Activated T-cell treated with anti-CD3 and anti-CD28 coated beads, Interleukin-2, amount 50 U/mL, for 48 hours (primary cell): ENCODE data around the gene LEKR1.
"Not testable (repeated sequence)": the region's sequence is repeated elsewhere in the genome, so short reads cannot be mapped to it uniquely, and the experiment has no call there.

Source experiments
- DNase-seq, 2 experiments: peaks; one replicate each; pipeline ENCODE4 v3.0.0-alpha.2; 2020

LEKR1 gene

DNA sequence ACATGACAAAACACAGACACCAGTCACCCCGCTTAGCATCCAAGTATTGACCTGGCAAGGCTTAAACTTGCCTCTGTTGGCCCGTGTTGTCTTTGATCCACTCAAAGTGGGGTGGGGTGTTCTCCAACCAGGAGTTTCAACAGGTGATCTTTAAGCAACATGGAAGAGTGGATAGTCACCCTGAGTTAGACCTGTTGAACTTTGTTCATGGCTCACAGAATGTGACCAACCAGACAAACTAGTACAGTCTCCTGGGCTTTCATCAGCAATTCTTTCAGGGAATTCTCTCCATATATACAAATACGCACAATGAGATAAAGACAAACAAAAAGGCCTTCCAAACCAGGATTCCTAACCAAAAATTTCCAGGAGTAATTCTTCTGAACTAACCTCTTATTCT lies 11.9 kb downstream of the LEKR1 start:
- no peak for DNase-seq

DNA sequence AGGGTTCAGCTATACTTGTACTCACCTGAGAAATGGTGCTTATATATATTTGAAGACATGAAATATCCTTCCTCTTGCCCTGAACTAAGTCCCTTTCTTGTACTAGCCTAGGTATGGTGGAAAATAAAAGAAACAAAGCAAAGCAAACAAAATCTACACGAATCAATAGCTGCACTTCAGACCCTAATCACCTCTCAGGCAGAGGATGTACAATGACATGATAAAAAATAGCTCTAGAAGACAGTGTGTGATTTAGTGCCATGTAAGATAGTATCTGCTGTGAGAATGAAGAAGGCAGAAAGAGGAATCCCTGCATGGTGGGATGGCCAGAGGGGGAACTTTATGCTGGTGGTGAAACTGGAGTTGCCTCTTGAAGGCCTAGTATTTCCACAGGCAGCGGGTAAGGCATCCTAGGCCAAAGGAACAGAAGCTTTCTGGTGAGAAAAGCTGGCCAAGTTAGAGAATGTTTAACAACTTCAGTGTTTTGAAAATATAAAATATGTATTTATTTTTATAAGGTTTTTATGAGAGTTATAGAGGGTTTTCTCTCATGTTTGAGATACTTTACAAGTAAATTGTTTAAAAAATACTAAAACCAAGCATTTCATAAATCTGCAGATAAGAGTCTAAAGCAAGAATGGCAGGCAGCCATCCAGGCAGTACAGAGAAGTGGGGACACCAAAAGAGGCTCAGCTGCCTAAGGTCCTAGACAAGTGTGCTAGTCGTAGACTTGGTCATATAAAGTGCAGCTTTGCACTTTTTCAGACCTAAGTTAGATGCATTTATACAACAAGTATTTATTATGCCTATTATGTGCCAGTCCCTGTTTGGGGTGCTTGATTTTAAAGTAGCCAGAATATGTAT lies 14.9 kb downstream of the LEKR1 start:
- DNase-seq, result no peak

DNA sequence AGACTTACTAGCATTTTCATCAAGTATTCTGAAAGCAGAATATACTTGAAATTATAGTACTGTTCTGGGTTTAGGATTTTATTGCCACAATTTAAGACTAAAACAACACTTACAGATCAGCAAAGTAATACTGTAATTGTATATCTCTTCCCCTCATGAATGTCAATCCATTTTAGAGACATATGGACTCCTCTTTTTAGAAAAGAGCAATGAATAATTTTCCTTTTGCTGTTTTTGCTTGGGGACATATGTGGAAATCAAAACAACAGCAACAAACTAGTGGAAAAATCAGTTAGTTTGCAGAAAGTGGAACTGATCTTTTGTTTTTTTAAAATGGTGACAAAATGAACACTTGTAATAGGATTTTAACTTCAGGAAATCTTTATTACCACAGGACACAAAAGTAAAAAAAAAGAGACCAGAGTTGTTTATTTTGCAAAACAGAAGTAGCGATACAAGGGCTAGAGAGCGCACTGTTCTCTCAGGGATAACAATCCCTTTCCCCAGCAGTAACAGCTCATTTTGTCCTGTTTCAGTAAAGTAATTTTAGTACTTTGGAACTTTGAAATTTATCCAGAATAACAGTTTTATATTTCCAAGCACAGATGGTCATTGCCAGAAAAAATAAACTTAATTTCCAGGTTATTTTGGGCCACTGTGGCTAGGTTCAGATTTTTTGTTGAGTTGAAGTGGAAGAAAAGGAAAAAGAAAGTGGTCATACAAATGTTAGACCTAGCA lies 17.1 kb downstream of the LEKR1 start:
- no peak for DNase-seq

DNA sequence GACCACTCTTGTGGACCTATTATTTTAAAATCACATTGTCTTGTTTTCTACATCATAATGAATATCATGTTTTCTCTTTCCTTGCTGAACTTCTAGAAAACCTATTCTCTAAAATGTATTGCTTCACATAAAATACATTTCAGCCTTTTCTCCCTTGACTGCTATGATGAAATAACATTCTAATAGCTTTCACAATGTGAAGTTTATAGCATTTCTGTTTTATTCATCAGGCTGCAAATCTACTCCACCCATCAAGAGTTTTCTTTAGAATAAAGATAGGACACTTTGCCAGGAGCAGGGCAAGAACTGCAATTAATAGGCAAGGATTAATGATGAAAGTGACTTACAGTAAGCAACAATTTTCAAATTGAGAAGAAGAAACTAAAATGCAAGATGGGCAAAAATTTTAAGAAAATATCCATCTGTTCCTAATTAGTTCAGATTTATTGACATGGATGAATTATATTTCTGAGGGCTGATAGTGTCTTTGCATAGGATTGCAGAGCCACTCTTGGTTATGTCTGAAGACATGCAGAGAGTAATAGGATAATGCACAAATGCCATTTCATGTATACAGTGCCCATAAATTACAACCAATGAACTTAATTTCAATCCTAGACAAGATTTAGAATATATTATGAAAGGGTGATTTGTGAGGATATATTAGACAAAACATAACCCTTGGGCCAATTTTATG lies 21.7 kb downstream of the LEKR1 start:
- no peak for DNase-seq

DNA sequence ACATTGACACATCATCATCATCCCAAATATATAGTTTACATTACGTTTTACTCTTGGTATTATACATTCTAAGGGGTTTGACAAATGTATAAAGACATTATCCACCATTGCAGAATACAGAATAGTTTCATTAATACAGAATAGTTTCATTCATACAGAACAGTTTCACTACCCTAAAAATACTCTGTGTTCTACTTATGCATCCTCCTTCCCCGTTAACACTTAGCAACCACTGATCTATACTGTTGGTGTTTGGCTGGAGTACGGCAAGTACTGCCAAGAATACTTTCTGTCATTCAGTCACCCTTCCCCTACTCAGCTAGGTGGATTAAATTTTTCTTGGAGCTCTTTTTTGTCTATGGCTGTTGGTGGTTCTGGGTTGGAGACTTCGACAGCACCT lies 33.4 kb downstream of the LEKR1 start:
- DNase-seq, result no peak

DNA sequence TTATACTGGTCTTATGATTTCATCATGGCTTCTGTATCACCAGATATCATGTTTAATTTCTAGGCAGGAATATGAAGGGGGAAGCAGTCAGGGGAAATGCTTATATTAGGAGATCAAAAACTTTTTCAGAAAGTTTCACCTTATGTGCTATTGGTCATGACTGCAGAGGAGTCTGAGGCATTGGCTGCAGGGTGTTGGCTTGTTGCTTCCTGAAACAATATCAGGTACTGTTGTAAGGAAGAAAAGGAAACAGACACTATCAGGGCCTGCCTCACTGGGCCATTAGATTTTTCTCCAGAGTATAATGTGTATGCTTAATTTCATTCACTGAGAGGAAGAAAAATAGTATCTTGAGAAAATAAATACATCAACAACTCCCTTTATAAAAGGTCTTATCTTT lies 34.7 kb downstream of the LEKR1 start:
- DNase-seq, result no peak

DNA sequence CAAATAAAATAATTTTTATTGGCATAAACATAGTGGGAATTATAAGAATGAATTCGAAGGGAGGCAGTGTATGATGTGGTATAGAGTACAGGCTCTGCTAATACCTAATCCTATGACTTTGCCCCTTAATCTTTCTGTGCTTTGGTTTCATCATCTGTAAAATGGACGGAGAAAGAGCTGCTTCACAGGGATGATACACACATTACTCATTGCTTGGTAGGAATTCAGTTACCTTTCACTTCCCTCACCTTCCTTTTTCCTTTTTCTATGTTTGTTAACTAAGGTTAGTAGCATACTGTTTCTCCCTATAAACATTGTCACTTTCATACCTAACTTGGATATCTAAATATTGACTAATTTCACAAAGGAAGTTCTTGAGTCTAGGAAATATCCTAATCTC lies 36.2 kb downstream of the LEKR1 start:
- DNase-seq, result no peak

DNA sequence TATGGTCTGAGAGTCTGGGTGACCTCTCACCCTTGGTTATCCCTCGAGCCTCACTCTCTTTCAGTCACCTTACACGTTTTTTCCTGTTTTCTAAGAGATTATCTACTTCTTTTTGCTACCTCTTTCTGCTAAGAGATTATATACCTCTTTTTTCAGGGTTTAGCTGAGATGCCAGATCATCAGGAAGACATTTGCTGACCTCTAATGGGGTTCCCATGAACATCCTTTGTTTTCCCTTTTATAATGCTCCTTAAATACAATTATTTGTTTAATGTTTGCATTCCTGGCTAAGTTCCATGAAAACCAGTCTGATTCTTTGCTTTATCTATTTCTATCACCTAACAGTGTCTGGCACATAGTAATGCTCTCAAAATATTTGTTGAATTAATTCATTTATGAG lies 39.6 kb downstream of the LEKR1 start:
- no peak for DNase-seq

DNA sequence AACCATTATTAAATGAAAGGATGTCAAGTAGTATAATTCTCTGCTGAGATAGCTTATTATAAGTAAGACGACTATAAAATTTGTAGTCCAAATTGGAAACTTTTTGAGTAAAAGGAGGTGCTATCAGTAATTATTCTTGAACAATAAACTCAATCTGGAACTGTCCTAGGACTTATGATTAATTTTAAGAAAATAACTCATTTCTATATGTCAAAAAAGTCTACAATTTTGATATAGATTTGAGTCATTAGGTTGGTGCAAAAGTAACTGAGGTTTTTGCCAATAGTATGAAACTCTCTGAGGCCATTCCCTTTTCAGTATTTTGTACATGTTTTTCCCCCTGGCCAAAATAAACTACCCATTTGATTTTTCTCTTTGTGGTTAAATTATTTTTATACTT lies 41.0 kb downstream of the LEKR1 start:
- no peak for DNase-seq

DNA sequence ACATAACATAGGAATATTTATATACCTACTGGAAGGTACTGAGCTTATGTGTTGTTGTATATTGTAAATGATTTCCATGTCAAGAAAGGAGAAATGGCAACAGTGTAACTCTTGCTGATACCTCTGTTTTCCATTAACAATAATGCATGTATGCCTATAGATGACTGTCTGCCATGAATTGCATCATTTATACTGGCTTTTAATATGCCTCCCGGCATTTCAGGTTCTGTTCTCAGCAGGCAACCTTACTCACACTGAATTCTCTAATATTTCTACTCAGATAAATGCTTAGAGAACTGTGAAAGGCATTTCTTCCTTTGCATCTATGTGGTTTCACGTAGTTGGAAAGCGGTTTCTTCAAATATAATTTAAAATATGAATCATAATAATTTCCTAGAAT lies 41.8 kb downstream of the LEKR1 start:
- DNase-seq, result no peak

DNA sequence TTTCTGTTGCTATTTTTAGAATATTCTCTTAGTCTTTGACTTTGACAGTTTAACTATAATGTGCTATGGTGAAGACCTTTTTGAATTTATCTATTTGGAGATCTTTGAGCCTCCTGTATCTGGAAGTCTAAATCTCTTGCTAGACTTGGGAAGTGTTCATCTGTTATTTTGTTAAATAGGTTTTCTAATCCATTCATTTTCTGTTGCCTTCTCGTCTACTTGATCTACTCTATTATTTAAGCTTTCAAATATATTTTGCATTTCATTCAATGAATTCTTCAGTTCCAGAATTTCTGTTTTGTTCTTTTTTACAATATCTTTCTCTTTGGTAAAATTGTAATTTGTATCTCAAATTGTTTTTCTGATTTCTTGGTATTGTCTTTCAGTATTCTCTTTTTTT lies 47.8 kb downstream of the LEKR1 start:
- DNase-seq, result no peak

DNA sequence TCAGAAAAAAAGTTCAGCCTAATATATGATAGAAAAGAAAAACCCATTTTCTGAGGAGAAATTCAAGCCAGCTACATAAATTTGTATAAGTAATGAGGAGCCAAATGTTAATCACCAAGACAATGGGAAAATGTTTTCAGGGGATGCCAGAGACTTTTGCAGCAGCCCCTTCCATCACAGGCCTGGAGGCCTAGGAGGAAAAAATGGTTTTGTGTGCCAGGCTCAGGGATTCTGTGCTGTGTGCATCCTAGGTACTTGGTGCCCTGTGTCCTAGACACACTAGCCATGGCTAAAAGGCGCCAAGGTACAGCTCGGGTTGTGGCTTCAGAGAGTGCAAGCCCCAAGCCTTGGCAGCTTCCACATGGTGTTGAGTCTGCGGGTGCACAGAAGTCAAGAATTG lies 53.3 kb downstream of the LEKR1 start:
- DNase-seq, result not testable (repeated sequence)

DNA sequence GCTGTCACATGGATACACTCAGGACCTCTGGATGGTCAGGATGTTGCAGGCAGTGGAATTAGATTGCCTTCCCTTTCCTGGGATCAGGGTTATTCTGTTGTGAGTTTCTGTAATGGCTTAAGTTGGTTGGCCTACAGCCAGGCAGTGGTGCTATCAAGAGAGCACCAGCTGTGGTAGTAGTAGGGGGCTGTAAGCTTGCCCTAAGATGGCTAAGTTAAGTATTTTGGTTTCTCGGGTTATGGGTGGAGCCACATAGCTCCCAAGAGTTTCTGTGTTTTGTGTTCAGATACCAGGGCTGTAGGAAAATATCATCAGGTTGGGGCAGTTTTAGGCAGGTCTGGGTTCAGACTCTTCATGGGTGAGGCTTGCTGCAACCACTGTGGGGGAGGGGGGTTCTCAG lies 59.6 kb downstream of the LEKR1 start:
- no peak for DNase-seq

DNA sequence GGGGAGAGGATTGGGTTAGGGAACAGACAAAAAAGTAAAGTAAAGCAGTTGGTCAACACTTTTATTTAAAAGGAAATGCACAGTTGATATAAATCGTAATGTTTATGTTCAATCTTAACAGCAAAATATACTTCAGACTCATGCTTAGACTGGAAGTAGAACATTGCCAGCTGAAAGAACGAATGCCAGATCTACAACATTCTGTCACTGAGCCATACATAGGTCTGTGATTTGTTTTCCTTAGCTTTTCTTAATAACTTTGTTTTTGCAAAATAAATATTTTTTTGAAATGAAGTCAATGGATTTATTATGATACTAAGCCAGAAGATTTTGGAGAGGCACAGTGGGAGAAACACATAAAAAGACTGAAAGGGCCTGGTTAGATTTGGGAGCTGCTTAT lies 62.0 kb downstream of the LEKR1 start:
- DNase-seq, result no peak

DNA sequence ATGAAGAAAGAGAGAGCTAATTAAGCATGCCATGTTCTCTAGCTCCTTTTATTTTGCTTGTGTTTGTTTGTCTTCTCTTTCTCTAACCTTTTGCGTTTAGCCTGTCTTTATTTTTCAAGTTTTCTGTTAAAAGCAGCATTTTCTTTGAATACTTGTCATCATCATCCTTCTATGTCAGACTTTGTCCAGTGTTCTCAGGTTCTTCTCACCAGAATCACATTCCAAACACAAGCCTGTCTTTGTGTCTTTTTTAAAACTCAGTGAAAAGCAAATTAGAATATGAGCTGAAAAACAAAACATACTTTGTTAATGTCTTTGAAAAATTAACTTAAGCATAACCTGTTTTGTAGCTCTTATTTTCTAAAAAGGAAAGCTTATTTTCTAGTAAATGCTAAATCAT lies 62.4 kb downstream of the LEKR1 start:
- no peak for DNase-seq

DNA sequence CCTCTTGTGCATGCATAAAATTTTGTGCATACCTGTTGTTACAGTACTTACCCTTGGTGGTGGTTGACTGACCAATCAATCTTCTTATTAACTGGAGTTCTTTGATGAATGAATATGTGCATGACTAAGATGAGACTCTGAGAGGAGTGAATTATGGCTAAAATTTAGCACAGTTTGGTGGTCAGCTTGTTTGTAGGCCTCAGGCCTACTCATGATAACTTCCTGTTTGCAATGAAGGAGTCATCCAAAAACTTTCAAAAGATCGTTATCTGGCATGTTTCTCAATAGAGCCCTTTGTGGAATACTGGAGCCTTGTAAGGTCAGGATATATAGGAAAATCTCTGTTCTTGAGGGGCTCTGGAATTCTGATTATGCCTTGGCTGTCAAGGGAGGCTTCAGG lies 66.5 kb downstream of the LEKR1 start:
- DNase-seq, result no peak

DNA sequence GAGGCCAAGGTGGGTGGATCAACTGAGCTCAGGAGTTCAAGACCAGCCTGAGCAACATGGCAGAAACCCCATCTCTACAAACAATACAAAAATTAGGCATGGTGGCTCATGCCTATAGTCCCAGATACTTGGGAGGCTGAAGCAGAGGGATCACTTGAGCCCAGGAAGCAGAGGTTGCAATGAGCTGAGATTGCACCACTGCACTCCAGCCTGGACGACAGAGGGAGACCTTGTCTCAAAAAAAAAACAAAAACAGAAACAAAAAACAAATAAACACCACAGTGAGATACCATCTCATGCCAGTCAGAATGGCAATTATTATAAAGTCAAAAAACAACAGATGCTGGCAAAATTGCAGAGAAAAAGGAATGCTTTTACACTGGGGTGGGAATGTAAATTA lies 69.2 kb downstream of the LEKR1 start:
- DNase-seq, result not testable (repeated sequence)

DNA sequence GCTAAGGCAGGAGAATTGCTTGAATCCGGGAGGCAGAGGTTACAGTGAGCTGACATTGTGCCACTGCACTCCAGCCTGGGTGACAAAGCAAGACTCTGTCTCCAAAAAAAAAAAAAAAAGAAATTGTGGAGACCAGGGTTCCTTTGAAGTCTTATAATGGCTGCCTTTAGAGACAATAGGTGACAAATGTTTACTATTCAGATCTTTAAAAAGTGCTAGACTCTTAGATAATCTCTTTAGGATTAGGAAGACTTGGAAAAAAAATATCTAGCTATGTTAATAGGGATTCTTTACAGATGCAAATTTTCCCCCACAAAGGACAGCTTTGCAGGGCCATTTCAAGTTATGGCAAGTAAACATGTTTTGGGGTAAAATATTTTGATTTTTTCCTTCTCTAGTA lies 71.7 kb downstream of the LEKR1 start:
- not testable (repeated sequence) for DNase-seq

DNA sequence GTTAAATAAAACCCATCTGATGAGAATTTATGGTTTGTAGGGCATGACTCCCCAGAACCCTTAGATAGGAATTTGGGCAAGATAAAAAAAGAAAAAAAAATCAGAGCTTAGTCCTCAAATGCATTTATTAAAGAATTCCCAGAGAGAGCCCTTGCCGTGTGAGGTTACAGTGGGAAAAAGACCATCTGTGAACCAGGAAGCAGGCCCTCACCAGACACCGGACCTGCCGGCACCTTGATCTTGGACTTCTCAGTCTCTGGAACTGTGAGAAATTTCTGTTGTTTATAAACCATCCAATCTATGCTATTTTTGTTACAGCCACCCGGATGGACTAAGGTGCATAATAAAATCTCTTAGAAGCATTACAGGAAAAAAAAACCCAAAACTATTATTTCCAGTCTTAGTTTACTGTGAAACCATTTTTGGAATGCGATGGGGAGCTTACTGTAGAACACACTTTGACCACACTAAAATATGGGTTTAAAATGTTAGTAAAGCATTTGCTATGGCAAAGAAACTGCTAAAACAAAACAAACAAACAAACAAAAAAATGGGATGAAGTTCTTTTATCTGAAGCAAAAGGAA lies 72.2 kb downstream of the LEKR1 start:
- no peak for DNase-seq

DNA sequence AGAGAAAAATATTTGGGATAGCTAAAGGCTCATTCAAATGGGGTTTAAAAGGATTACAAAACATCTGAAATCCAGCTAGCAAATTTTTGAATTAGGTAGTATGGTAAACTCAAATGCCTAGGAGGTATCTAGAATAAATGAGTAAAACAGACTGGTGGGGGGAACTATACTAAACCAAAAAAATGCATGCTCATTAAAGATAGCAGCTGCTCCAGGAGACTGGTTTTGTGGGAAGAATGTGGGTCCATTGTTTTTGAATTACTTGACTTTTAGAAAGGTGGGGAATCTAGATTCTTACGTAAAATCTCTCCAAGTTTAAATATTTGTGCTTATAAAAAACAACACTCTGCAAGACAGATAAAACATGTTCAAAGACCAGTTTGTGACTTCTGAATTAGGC lies 73.8 kb downstream of the LEKR1 start:
- no peak for DNase-seq

DNA sequence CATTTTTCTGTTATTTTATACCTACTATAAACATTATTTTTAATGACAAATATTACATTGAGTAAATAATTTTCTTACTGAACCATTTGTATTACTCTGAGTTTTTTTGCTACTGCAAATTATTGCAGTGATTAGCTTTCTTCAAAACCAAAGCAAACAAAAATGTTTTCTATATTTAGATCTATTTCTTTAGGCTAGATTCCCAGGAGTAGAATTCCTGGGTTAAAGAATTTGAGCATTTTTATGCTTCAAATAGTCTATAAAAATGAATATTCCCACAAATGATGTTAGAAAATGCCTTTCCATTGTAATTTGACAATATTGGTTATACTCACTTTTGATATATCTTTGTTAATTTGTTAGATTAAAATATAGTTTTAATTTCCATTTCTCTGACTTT lies 76.8 kb downstream of the LEKR1 start:
- DNase-seq, result no peak

DNA sequence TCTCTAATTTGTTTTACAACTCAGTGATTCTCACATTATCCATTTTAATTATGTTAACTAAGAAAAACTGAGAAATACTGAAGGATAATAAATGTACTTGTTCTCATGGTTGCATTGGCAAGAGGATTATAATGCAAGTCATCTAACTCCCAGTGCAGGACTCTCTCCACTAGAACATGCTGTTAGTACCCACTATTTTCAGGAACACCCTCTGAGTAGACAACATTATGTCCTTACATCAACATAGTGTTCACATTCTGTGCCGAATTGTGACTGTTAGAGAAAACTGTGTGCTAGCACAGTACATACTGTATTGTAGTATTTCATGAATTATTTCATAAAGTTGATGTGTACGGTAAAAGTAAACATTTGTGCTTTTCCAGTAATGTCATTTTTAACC lies 80.1 kb downstream of the LEKR1 start:
- no peak for DNase-seq

DNA sequence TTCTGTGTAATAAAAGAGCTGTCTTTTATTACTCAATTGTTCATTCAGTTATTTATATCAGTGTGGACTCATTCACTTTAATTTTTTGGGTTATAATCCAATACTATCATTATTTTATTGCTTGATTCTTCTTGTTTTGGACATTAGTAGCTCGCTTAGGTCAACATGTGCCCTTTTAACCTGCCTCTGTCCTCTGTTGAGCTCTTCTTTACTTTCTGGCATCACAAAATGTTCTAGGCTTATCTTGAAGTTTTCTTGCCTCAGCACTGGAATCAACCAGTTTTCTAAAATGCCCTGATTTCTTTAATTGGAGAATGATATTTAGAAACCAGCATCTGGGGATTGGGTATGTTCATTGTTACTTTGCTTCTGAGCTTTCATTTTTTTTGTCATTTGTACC lies 82.2 kb downstream of the LEKR1 start:
- no peak for DNase-seq

DNA sequence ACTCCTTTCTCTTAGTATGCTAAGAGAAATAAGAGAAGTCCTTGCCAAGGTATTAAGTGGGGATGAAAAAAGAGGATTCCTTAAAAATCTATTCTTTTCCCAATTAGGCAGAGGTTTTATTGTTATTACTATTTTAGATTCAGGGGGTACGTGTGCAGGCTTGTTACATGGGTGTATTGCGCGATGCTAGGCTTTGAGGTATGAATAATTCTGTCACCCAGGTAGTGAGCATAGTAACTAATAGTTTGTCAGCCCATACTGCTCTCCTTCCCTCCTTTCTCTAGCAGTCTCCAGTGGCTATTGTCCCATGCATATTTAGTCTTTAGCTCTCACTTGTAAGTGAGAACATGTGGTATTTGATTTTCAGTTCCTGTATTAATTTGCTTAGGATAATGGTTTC lies 83.9 kb downstream of the LEKR1 start:
- DNase-seq, result no peak
